H1 (cell line): ENCODE results near the gene TRAPPC13. TPM values are rescaled to one million over a fixed set of nuclear protein-coding genes. Genes with fewer than 3 reads are reported as not detected.

Source experiments
- CTCF ChIA-PET: fragments of 300-600 bp; sonication (Branson Sonifier 250); formaldehyde crosslinking; loops from one replicate; lab custom pipeline; 2021; ENCODE audit not compliant: partially characterized antibody; lab: Charles Lee
- POLR2A ChIA-PET: fragments of 300-600 bp; sonication (Branson Sonifier 250); formaldehyde crosslinking; loops from one replicate; lab custom pipeline; 2021; ENCODE audit warnings: inconsistent platforms; ENCODE audit not compliant: partially characterized antibody; lab: Charles Lee
- DNase-seq, 2 experiments: peaks; one replicate each; pipeline versions ENCODE4 v3.0.0 to v3.0.0-alpha.2; 2010 to 2022; ENCODE audit warnings: low spot score in 2 of 2, low read depth in 1 of 2, mixed read lengths in 1 of 2
- FAIRE-seq: peaks from 2 replicates; lab custom pipeline; 2011; peaks lifted over from hg19 to GRCh38; lab: Jason Lieb, UNC
- H2AFZ ChIP-seq: 2 replicates; pipeline ENCODE4 v1.8.1; 2012; ENCODE audit warnings: low read length, inconsistent platforms
- H2AK5ac ChIP-seq: 2 replicates; pipeline ENCODE4 v1.6.1; 2013; ENCODE audit warnings: low read depth, low read length
- H2BK120ac ChIP-seq: replicated peaks from 2 replicates; pipeline ENCODE3; 2013; ENCODE audit warnings: low read depth, low read length, inconsistent platforms
- H2BK12ac ChIP-seq: 2 replicates; pipeline ENCODE4 v1.6.1; 2013; ENCODE audit warnings: low read depth, low read length
- H2BK15ac ChIP-seq: 2 replicates; pipeline ENCODE4 v1.6.1; 2013; ENCODE audit warnings: low read length
- H2BK20ac ChIP-seq: 2 replicates; pipeline ENCODE4 v1.6.1; 2013; ENCODE audit warnings: low read length
- H2BK5ac ChIP-seq: 2 replicates; pipeline ENCODE4 v1.6.1; 2013; ENCODE audit warnings: low read depth, low read length
- H3K14ac ChIP-seq: 2 replicates; pipeline ENCODE4 v1.6.1; 2013; ENCODE audit warnings: inconsistent platforms; ENCODE audit not compliant: insufficient read length
- H3K18ac ChIP-seq: 2 replicates; pipeline ENCODE4 v1.6.1; 2013; ENCODE audit warnings: low read length; ENCODE audit errors: extremely low read depth
- H3K23ac ChIP-seq: 2 replicates; pipeline ENCODE4 v1.6.1; 2013; ENCODE audit warnings: inconsistent platforms; ENCODE audit not compliant: insufficient read length
- H3K23me2 ChIP-seq: 2 replicates; pipeline ENCODE4 v1.6.1; 2013; ENCODE audit warnings: low read depth, low read length
- H3K27ac ChIP-seq: 2 replicates; pipeline ENCODE4 v1.6.1; 2011; ENCODE audit warnings: low read depth, low read length, inconsistent platforms
- H3K27me3 ChIP-seq, 4 experiments: replicated peaks in 1 of 4; 1 replicate in 1 of 4; 2 replicates in 3 of 4; pipeline versions ENCODE4 v1.6.1 to v1.8.1; 2011 to 2013; ENCODE audit warnings: low read length in 3 of 4, mild to moderate bottlenecking in 3 of 4, inconsistent platforms in 2 of 4, mixed read lengths in 2 of 4, moderate library complexity in 1 of 4; ENCODE audit not compliant: control insufficient read depth in 3 of 4, insufficient read depth in 3 of 4; ENCODE audit errors: extremely low read depth in 1 of 4
- H3K36me3 ChIP-seq, 4 experiments: 2 replicates each; pipeline versions ENCODE4 v1.6.1 to v1.8.1; 2011 to 2013; ENCODE audit warnings: mild to moderate bottlenecking in 4 of 4, low read length in 3 of 4, moderate library complexity in 2 of 4, control low read depth in 1 of 4, inconsistent platforms in 1 of 4; ENCODE audit not compliant: insufficient read depth in 4 of 4, control insufficient read depth in 2 of 4
- H3K4ac ChIP-seq: replicated peaks from 2 replicates; pipeline ENCODE3; 2013; ENCODE audit warnings: low read length, low read depth, mixed read lengths, inconsistent platforms; ENCODE audit not compliant: insufficient read length
- H3K4me1 ChIP-seq, 4 experiments: replicated peaks in 1 of 4; 1 replicate in 1 of 4; 2 replicates in 3 of 4; pipeline versions ENCODE4 v1.6.1 to v1.8.1; 2011 to 2013; ENCODE audit warnings: low read length in 3 of 4, inconsistent platforms in 2 of 4, mixed read lengths in 1 of 4; ENCODE audit not compliant: insufficient read depth in 4 of 4, control insufficient read depth in 3 of 4
- H3K4me2 ChIP-seq, 2 experiments: 2 replicates each; pipeline versions ENCODE4 v1.6.1 to v1.8.1; 2011 to 2013; ENCODE audit warnings: low read depth in 2 of 2, low read length in 2 of 2, control low read depth in 1 of 2, inconsistent platforms in 1 of 2, mild to moderate bottlenecking in 1 of 2; ENCODE audit not compliant: insufficient read depth in 1 of 2
- H3K4me3 ChIP-seq, 4 experiments: fragments of 200-600, 300-600 bp in 1 of 4; sonication (generic), shearing (Covaris generic), sonication (Bioruptor Twin) in 1 of 4; 2 replicates each; pipeline versions ENCODE4 v1.5.1 to v1.8.1; 2011 to 2016; ENCODE audit warnings: low read length in 4 of 4, low read depth in 3 of 4, control low read depth in 2 of 4, inconsistent platforms in 2 of 4, mild to moderate bottlenecking in 2 of 4, mixed read lengths in 1 of 4, moderate library complexity in 1 of 4; ENCODE audit not compliant: insufficient read depth in 2 of 4; ENCODE audit errors: extremely low read depth in 1 of 4
- H3K56ac ChIP-seq: replicated peaks from 2 replicates; pipeline ENCODE3; 2013; ENCODE audit warnings: low read depth, mild to moderate bottlenecking, mixed read lengths, low read length, inconsistent platforms; ENCODE audit not compliant: insufficient read length
- H3K79me1 ChIP-seq: 2 replicates; pipeline ENCODE4 v1.6.1; 2013; ENCODE audit warnings: low read depth, low read length, control low read depth
- H3K79me2 ChIP-seq, 2 experiments: 2 replicates each; pipeline versions ENCODE4 v1.6.1 to v1.8.1; 2012 to 2013; ENCODE audit warnings: low read length in 2 of 2, mild to moderate bottlenecking in 2 of 2, inconsistent platforms in 1 of 2; ENCODE audit not compliant: insufficient read depth in 2 of 2, control insufficient read depth in 1 of 2
- H3K9ac ChIP-seq, 4 experiments: replicated peaks in 1 of 4; 1 replicate in 1 of 4; 2 replicates in 3 of 4; pipeline versions ENCODE4 v1.6.1 to v1.8.1; 2011 to 2013; ENCODE audit warnings: low read depth in 3 of 4, low read length in 3 of 4, control low read depth in 2 of 4, mild to moderate bottlenecking in 2 of 4, moderate library complexity in 2 of 4, inconsistent platforms in 1 of 4; ENCODE audit errors: extremely low read depth in 1 of 4
- H3K9me3 ChIP-seq, 2 experiments: 2 replicates each; pipeline versions ENCODE4 v1.6.1 to v1.8.1; 2012 to 2013; ENCODE audit warnings: mild to moderate bottlenecking in 2 of 2, moderate library complexity in 2 of 2, control low read depth in 1 of 2, inconsistent platforms in 1 of 2, low read depth in 1 of 2, low read length in 1 of 2, mixed read lengths in 1 of 2; ENCODE audit not compliant: insufficient read depth in 2 of 2
- H4K20me1 ChIP-seq, 2 experiments: replicated peaks in 1 of 2; 2 replicates each; pipeline versions ENCODE3 to v1.8.1; 2011 to 2013; ENCODE audit warnings: inconsistent platforms in 2 of 2, low read length in 2 of 2, mild to moderate bottlenecking in 1 of 2; ENCODE audit not compliant: insufficient read depth in 2 of 2, control insufficient read depth in 1 of 2
- H4K5ac ChIP-seq: 2 replicates; pipeline ENCODE4 v1.6.1; 2013; ENCODE audit warnings: low read length, low read depth, mixed read lengths, inconsistent platforms; ENCODE audit not compliant: insufficient read length
- H4K8ac ChIP-seq: 2 replicates; pipeline ENCODE4 v1.8.0; 2013; ENCODE audit warnings: mild to moderate bottlenecking, moderate library complexity, low read length, inconsistent platforms; ENCODE audit not compliant: insufficient read depth; ENCODE audit errors: extremely low read depth
- H4K91ac ChIP-seq: replicated peaks from 2 replicates; pipeline ENCODE3; 2013; ENCODE audit warnings: low read length, mixed read lengths, inconsistent platforms; ENCODE audit not compliant: insufficient read length
- POU5F1 ChIP-seq: IDR thresholded peaks from 2 replicates; pipeline ENCODE4 v1.6.1; 2011; ENCODE audit warnings: low read depth, mild to moderate bottlenecking, low read length, moderate library complexity
- USF2 ChIP-seq: IDR thresholded peaks from 2 replicates; pipeline ENCODE4 v1.6.1; 2011; ENCODE audit warnings: low read length, improper control_type of control experiment
- WGBS, 2 experiments: shearing (Covaris generic) in 1 of 2; methylation state at CpG; one replicate each; pipeline versions ENCODE4 v1.1.6 to v1.1.7; 2013 to 2015; ENCODE audit warnings: low lambda C conversion rate in 2 of 2, mixed read lengths in 2 of 2, inconsistent platforms in 1 of 2, low coverage in 1 of 2, missing lambda C conversion rate in 1 of 2; ENCODE audit not compliant: insufficient replicate concordance in 2 of 2, insufficient coverage in 1 of 2, insufficient read length in 1 of 2; ENCODE audit errors: extremely low coverage in 1 of 2, missing lambda C conversion rate in 1 of 2; 5-methylcytosine and 5-hydroxymethylcytosine counted together
- polyA plus RNA-seq, 7 experiments: library from polyadenylated mRNA; depleted of rRNA in 3 of 7; stranded (reverse) in 5 of 7; unstranded in 2 of 7; fragments of >200 nt in 5 of 7; fragments of 200-250 nt in 2 of 7; gene quantifications; 1 replicate in 5 of 7; 2 replicates in 1 of 7; 4 replicates in 1 of 7; pipeline versions ENCODE4 v1.2.1 to v1.2.3, GENCODE V29; 2011 to 2013; ENCODE audit warnings: missing spikeins in 2 of 7, mixed read lengths in 2 of 7
- total RNA-seq: library from RNA; stranded (reverse); fragmentation: NEBNext Ultra II Directional; extraction: Animal tissue kit (Norgen Biotek cat#: 25700); gene quantifications from 2 replicates; pipeline ENCODE4 v1.2.1, GENCODE V29; 2021

Gene TRAPPC13
- total and polyA plus RNA-seq, 2 of the 8 experiments (the other 6 are each of a cell fraction or from before 2014, with no cell fraction given) = 6.3 to 16.8 TPM

- no peak overlapping the region for H3K27ac ChIP-seq
- H4K5ac ChIP-seq = no peak overlapping the region
- POLR2A ChIA-PET = no interaction called here
- 88% methylated on average over 1 of the region's 1 CpG; no CpG with 5 or more reads in 1 of the 2 experiments for WGBS, 2 experiments
- no peak overlapping the region for H4K91ac ChIP-seq
- H2AK5ac ChIP-seq = no peak overlapping the region
- H4K20me1 ChIP-seq = peaks cover 0 to 3% of the 10 kb centered on the region in 2 experiments
- TF ChIP-seq POU5F1 (no peak), USF2 (no peak)
- no peak overlapping the region for H2AFZ ChIP-seq
- H3K27me3 ChIP-seq = no peaks in the 10 kb centered on the region
- no peak overlapping the region for H3K23ac ChIP-seq
- H3K79me2 ChIP-seq = no peaks in the 10 kb centered on the region; a peak in 1 of 4 replicates
- no peak overlapping the region for H3K4me2 ChIP-seq
- H3K79me1 ChIP-seq = no peaks in the 10 kb centered on the region
- DNase-seq (no peak), FAIRE-seq (no peak)
- H3K14ac ChIP-seq = no peak overlapping the region
- H3K36me3 ChIP-seq = peaks cover 0 to 15% (median 2%) of the 10 kb centered on the region in 4 experiments; a peak in 3 of 8 replicates
- no peak overlapping the region for H2BK12ac ChIP-seq
- H3K9me3 ChIP-seq = no peaks in the 10 kb centered on the region
- CTCF ChIA-PET = interaction anchor here (1.2 kb wide), 2 partner anchors 16 to 22 kb away, joined by 3 read pairs; no protein-coding TSS in a partner anchor
- H3K56ac ChIP-seq = no peak overlapping the region
- H4K8ac ChIP-seq = no peak overlapping the region
- no peak overlapping the region for H2BK20ac ChIP-seq
- no peaks in the 10 kb centered on the region for H3K4me1 ChIP-seq
- no peak overlapping the region for H2BK120ac ChIP-seq
- H3K4ac ChIP-seq = no peak overlapping the region
- H2BK5ac ChIP-seq = no peak overlapping the region
- no peak overlapping the region for H2BK15ac ChIP-seq
- H3K9ac ChIP-seq = no peak overlapping the region
- H3K23me2 ChIP-seq = no peaks in the 10 kb centered on the region
- no peak overlapping the region for H3K18ac ChIP-seq
- H3K4me3 ChIP-seq = no peak overlapping the region
These were observed 48.0 kb downstream of the TRAPPC13 start for GRCh38 chr5:65672796-65673195.
